ENCODE data around the gene CLIP1.

GRCh38 chr12:122459211-122459610, 36.7 kb upstream of the CLIP1 start:
- TF ChIP-seq, protein P1, sequence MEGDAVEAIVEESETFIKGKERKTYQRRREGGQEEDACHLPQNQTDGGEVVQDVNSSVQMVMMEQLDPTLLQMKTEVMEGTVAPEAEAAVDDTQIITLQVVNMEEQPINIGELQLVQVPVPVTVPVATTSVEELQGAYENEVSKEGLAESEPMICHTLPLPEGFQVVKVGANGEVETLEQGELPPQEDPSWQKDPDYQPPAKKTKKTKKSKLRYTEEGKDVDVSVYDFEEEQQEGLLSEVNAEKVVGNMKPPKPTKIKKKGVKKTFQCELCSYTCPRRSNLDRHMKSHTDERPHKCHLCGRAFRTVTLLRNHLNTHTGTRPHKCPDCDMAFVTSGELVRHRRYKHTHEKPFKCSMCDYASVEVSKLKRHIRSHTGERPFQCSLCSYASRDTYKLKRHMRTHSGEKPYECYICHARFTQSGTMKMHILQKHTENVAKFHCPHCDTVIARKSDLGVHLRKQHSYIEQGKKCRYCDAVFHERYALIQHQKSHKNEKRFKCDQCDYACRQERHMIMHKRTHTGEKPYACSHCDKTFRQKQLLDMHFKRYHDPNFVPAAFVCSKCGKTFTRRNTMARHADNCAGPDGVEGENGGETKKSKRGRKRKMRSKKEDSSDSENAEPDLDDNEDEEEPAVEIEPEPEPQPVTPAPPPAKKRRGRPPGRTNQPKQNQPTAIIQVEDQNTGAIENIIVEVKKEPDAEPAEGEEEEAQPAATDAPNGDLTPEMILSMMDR (IDR thresholded peaks at IDR 0.05 in 4 of 5, conservative IDR thresholded peaks at IDR 0.05 in 1 of 5), result no peak
- no peak for TF ChIP-seq POLR2A (IDR thresholded peaks at IDR 0.05)

Measured in gastrocnemius medialis (tissue), 4 donors.